Astrocyte of the cerebellum (primary cell): ENCODE measurements around the gene KYAT1.

Experiments used
- DNase-seq: peaks from one replicate; pipeline ENCODE4 v3.0.0-alpha.2; 2011; ENCODE audit warnings: low read depth
- H3K4me3 ChIP-seq: 2 replicates; pipeline ENCODE4 v1.5.1; 2011; ENCODE audit warnings: mild to moderate bottlenecking, low read depth, low read length, moderate library complexity
- in situ Hi-C: cut with HindIII; loops from 2 replicates; pipeline ENCODE4 v1.10.0; 2017; ENCODE audit warnings: low sequenced_read_pairs
- TF ChIP-seq, protein P1 (sequence below): IDR thresholded peaks from 2 replicates; pipeline ENCODE4 v1.5.1; 2012; ENCODE audit warnings: low read length, low read depth, moderate library complexity, mild to moderate bottlenecking; ENCODE audit errors: missing control alignments

The KYAT1 gene

GRCh38 chr9:128818099-128818838, 63.5 kb downstream of the KYAT1 start, which contains the start of gene ENDOG:
Gene ENDOG (plus strand): TSS chr9:128818500. CDS start chr9:128818685, 185 bp downstream.
- in situ Hi-C loops, result no loop called here
- TF ChIP-seq, protein P1, sequence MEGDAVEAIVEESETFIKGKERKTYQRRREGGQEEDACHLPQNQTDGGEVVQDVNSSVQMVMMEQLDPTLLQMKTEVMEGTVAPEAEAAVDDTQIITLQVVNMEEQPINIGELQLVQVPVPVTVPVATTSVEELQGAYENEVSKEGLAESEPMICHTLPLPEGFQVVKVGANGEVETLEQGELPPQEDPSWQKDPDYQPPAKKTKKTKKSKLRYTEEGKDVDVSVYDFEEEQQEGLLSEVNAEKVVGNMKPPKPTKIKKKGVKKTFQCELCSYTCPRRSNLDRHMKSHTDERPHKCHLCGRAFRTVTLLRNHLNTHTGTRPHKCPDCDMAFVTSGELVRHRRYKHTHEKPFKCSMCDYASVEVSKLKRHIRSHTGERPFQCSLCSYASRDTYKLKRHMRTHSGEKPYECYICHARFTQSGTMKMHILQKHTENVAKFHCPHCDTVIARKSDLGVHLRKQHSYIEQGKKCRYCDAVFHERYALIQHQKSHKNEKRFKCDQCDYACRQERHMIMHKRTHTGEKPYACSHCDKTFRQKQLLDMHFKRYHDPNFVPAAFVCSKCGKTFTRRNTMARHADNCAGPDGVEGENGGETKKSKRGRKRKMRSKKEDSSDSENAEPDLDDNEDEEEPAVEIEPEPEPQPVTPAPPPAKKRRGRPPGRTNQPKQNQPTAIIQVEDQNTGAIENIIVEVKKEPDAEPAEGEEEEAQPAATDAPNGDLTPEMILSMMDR, result peak; percentile 84
- DNase-seq, result peak; percentile 86
- peak within 1 kb of the TSS; percentile 57 for H3K4me3 ChIP-seq

GRCh38 chr9:128810873-128811272, 70.9 kb downstream of the KYAT1 start:
- TF ChIP-seq, protein P1, result no peak
- in situ Hi-C loops, result no loop called here
- DNase-seq, result no peak
- H3K4me3 ChIP-seq, result no peak overlapping the region

- no peak for DNase-seq
- TF ChIP-seq, protein P1, result no peak
- in situ Hi-C loops, result no loop called here
- no peak overlapping the region for H3K4me3 ChIP-seq
Observed at GRCh38 chr9:128809831-128810230, 71.9 kb downstream of the KYAT1 start.

- in situ Hi-C loops, result no loop called here
Observed at GRCh38 chr9:128809036-128809599, 72.6 kb downstream of the KYAT1 start.

GRCh38 chr9:128808543-128808942, 73.2 kb downstream of the KYAT1 start:
- no peak for DNase-seq
- no peak overlapping the region for H3K4me3 ChIP-seq
- TF ChIP-seq, protein P1, result no peak
- in situ Hi-C loops, result no loop called here

More at GRCh38 chr9:128809036-128809599, 72.6 kb downstream of the KYAT1 start:
- no peak for DNase-seq
- no peak overlapping the region for H3K4me3 ChIP-seq
- TF ChIP-seq, protein P1, result no peak

DNA sequence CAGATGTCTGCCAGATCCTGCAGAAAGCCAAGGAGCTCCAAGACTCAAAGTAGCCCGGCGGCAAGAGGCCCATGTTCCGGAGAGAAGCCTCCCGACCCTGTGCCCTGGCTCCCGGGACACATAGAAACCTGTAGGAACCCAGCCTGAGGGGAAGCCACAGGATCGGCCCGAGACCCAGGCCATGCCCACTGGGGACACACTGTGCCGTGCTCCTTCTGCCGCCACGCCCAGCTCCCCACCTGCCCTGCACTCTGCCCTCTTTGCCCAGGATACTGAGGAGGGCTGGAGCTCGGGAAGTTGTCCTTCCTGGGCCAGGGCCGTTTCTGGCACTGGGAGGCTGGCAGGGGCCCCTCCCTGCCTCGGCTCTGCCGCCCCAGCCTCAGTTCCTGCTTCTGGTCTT, 73.9 kb downstream of the KYAT1 start:
- DNase-seq, result no peak
- TF ChIP-seq, protein P1, result no peak
- no peak overlapping the region for H3K4me3 ChIP-seq
- in situ Hi-C loops, result no loop called here
